Esophagus (tissue), 2 donors: Measurements from ENCODE around the gene FBXO21. TPM values are rescaled to one million over a fixed set of nuclear protein-coding genes. Genes with fewer than 3 reads are reported as not detected.

Experiments
- H3K27ac ChIP-seq, 2 donors: one replicate each; pipeline ENCODE4 v1.5.1; 2013; ENCODE audit warnings: low read depth in 2 of 2, mild to moderate bottlenecking in 2 of 2, inconsistent platforms in 1 of 2, low read length in 1 of 2, moderate library complexity in 1 of 2
- H3K27me3 ChIP-seq, 2 donors: one replicate each; pipeline ENCODE4 v1.6.1; 2013; ENCODE audit warnings: low read length in 2 of 2, control low read depth in 1 of 2, mild to moderate bottlenecking in 1 of 2; ENCODE audit not compliant: insufficient read depth in 2 of 2, control insufficient read depth in 1 of 2
- H3K36me3 ChIP-seq, 2 donors: one replicate each; pipeline ENCODE4 v1.6.1; 2013; ENCODE audit warnings: low read length in 1 of 2; ENCODE audit not compliant: control insufficient read depth in 2 of 2, insufficient read depth in 2 of 2
- H3K4me1 ChIP-seq, 2 donors: one replicate each; pipeline ENCODE4 v1.6.1; 2013; ENCODE audit warnings: low read length in 1 of 2; ENCODE audit not compliant: control insufficient read depth in 2 of 2, insufficient read depth in 2 of 2
- H3K4me3 ChIP-seq, 2 donors: one replicate each; pipeline ENCODE4 v1.5.1; 2013; ENCODE audit warnings: low read length in 2 of 2, mild to moderate bottlenecking in 2 of 2, low read depth in 1 of 2, moderate library complexity in 1 of 2
- H3K9me3 ChIP-seq, 2 donors: one replicate each; pipeline ENCODE4 v1.6.1; 2013; ENCODE audit warnings: mild to moderate bottlenecking in 2 of 2, low read depth in 1 of 2, low read length in 1 of 2, moderate library complexity in 1 of 2; ENCODE audit not compliant: control insufficient read depth in 2 of 2, insufficient read depth in 1 of 2
- WGBS, 2 donors: extraction: QIAGEN DNeasy Blood & Tissue Kit; methylation state at CpG; one replicate each; pipeline ENCODE4 v1.1.7; 2013; 5-methylcytosine and 5-hydroxymethylcytosine counted together
- polyA plus RNA-seq, 2 donors: library from polyadenylated mRNA; stranded (reverse); fragments of 200-250 nt; gene quantifications; one replicate each; pipeline ENCODE4 v1.2.3, GENCODE V29; 2013
- donor health status: healthy with polysubstance abuse.
- donor health status: Bipolar disorder and iron deficiency.

FBXO21 gene
- polyA plus RNA-seq, 2 donors = 4.4 to 9.1 TPM

DNA sequence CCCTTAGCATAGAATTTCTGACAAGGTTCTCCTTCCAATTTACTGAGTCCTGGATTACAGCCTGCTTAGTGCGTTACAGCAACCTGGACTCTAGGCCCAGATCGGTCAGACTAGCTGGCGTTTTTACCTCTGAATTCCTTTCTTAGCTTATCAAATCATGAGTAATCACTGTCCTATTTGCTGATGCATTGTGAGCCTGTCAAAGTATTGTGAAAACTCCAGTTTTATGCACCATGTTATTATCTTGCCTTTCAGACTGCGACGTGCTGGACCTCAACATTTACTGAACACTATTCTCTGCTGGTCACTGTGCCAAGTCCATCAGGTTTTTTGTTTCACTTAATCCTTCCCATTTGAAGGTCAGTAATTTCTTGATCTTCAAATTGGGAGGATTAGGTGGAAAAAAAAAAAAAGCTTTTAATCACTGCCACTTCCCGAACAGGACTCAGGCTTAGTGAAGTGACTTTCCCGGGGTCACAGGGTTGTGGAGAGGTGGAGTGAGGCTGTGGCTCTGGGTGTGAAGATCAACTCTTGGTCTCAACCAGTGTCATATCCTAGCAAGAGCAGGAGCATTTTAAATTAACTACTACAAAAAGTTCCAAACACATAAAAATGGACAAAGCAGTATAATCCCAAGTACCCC is 31.2 kb downstream of the FBXO21 start:
- H3K9me3 ChIP-seq = peaks cover 0 to 3% of the 10 kb centered on the region in 2 donors
- H3K4me1 ChIP-seq = no peaks in the 10 kb centered on the region

DNA sequence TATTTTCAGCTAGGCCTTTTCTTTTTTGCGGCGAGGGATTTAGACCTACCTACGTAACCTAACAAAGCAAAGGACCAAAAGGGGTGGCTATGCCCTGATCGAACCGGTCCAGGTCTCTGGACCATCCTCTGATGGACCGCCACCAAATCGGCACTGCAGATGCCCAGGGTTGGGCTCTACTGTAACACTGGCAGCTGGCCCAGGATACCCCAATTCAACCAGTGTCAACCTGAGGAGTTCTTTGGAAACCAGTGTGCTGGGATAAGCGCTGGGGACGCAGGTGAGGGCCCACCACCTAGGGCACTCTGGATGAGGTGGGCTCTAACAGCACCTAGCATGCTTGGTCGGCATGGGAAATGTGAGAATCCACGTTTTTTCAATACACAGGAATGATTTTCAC is 32.2 kb downstream of the FBXO21 start:
- H3K4me3 ChIP-seq = no peak overlapping the region
- 90 to 97% methylated on average over 11 of the region's 11 CpGs for WGBS, 2 donors
- H3K4me1 ChIP-seq = no peaks in the 10 kb centered on the region
- H3K27me3 ChIP-seq = no peaks in the 10 kb centered on the region
- H3K36me3 ChIP-seq = peaks cover 5 to 38% of the 10 kb centered on the region in 2 donors
- H3K27ac ChIP-seq = no peak overlapping the region
- peaks cover 0 to 3% of the 10 kb centered on the region in 2 donors for H3K9me3 ChIP-seq

More for the DNA sequence above, 31.2 kb downstream of the FBXO21 start:
- Histone ChIP-seq H3K36me3 (peaks cover 5 to 38% of the 10 kb centered on the region in 2 donors), H3K4me3 (no peak overlapping the region), H3K27me3 (no peaks in the 10 kb centered on the region), H3K27ac (no peak overlapping the region)
- 73 to 87% methylated on average over 7 of the region's 7 CpGs for WGBS, 2 donors

DNA sequence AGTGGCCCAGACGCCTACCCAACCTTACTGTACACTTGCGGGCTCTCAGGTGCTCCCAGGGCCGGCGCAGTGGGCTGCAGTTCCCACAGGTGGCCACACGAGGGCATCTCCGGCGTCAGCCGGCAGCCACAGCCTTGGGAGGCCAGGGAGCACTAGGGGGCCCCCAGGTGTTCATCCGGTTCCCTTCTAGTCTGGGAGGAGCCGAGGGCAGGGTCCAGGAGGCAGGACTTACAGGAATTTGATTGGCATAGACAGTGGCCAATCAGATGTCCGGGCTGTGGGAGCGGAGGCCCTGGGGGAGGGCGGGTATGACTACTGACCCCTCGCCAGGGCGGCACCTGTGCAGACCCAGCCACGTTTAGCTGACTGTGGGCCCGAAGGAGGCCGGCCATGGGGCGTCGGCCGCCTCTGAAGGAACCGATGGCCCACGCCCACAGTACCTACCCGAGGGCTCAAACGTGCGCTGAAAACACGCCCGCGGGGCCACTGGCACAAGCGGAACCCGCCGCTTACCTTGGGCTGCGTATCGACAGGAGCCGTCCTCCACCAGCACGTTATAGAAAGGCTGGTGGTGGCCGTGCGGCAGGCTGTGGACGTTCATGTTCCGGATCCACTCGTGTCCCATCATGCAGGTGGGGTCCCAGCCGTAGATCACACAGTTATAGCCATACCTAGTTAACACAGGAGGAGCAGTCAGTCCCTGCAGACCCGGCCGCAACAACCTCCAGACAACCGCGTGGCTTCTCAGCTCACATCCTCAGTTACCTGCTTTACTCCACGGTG is 34.8 kb downstream of the FBXO21 start:
- Histone ChIP-seq H3K27ac (no peak overlapping the region), H3K4me1 (no peaks in the 10 kb centered on the region), H3K4me3 (no peak overlapping the region), H3K9me3 (peaks cover 0 to 3% of the 10 kb centered on the region in 2 donors), H3K27me3 (no peaks in the 10 kb centered on the region), H3K36me3 (peaks cover 0 to 36% of the 10 kb centered on the region in 2 donors)
- WGBS, 2 donors = 81 to 85% methylated on average over 47 of the region's 47 CpGs

DNA sequence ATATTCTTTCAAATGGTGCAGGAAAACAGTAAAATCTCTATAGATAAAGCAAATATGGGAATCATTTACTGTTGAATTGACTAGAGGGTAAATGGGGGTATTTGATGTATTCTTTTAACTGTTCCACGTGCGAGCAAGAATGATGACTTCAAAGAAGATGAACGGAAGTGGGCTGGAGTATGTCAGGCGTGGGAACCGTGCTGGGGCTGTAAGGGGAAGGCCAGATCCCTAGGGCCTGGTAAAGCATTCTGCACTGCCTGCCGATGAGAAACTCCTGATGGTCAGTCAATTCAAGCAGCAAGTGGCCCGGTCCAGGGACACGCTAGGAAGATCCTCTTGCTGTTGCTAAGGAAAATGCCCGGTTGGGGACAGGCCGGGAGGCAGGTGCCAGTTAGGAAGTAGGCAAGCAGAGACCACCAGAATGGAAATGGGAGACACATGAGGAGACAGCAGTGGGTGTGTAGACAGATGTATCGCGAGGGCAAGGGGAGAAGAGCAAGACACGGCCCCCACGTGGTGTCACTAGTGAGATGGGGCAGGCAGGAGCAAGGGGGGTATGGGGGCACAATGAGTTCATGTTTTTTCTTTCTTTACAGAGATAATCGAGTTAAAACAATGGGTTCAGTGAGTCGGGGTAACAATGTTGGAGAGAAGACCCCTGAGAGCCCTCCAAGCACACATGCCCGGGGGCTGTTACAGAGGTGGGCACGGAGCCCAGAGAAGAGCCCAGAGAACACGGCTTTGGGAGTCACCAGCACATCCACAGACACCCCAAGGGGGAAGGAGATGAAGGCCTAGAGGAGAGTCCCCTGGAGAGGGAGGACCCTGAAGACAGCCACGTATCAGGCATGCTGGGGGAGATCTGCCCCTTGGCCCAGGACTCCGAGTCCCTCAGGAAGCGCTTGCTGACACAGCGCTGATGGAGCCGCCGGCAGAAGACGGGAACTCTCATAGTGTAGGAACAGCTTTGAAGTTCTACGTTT is 37.2 kb downstream of the FBXO21 start:
- WGBS, 2 donors = 86% methylated on average over 27 of the region's 27 CpGs
- Histone ChIP-seq H3K4me3 (no peak overlapping the region), H3K9me3 (peaks cover 0 to 3% of the 10 kb centered on the region in 2 donors), H3K4me1 (no peaks in the 10 kb centered on the region), H3K27me3 (no peaks in the 10 kb centered on the region), H3K36me3 (peaks cover 0 to 32% of the 10 kb centered on the region in 2 donors), H3K27ac (no peak overlapping the region)

DNA sequence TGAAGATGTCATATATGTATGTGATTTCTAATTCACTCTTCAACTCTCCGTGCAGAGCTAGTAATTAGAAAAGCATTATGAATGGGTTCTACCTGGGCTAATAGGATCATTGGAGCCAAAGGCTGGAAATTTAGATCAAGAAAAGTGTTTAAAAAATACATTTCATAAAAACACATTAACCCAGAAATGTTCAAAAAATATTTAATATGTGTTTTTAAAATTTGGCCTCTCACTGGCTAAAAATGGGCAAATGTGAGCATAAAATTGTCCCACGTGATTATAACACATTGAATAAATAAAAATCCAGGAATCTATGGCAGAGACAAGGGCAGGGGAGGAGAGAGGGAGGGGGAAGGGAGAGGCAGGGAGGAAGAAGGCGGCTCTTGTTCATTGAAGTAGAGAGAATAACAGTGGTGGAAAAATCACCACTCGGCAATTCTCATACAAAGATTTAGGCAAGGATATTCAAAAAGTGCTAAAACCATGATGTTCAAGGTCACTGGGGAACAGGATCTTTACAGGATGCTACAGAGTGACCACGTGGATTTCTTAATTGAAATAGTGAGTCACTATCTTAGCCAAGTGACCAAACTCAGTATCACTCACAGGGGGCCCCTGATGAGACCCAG is 38.8 kb downstream of the FBXO21 start:
- Histone ChIP-seq H3K4me1 (no peaks in the 10 kb centered on the region), H3K27ac (no peak overlapping the region), H3K4me3 (no peak overlapping the region), H3K36me3 (peaks cover 0 to 27% of the 10 kb centered on the region in 2 donors), H3K9me3 (peaks cover 0 to 3% of the 10 kb centered on the region in 2 donors), H3K27me3 (no peaks in the 10 kb centered on the region)
- 69 to 75% methylated on average over 5 of the region's 5 CpGs for WGBS, 2 donors

DNA sequence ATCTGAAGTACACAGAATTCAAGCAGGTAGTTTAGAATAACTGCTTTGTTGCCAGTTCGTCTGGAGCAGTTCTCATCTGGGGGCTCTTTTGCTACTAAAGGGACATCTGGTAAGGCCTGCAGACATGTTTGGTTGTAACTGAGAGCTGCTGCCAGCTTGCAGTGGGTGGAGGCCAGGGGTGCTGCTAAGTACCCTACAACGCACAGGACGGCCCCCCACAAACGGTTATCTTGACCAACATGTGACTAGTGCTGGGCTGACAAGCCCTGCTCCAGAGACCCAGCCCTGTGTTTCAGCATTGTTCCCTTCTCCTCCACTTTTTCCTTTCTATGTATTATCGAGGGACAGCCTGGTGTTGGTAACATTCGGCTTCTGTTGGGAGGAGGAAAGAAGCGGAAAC is 40.8 kb downstream of the FBXO21 start:
- Histone ChIP-seq H3K4me3 (no peak overlapping the region), H3K27ac (no peak overlapping the region), H3K9me3 (no peaks in the 10 kb centered on the region), H3K4me1 (no peaks in the 10 kb centered on the region), H3K27me3 (no peaks in the 10 kb centered on the region), H3K36me3 (peaks cover 0 to 24% of the 10 kb centered on the region in 2 donors)
- 89% methylated on average over 7 of the region's 7 CpGs for WGBS, 2 donors

DNA sequence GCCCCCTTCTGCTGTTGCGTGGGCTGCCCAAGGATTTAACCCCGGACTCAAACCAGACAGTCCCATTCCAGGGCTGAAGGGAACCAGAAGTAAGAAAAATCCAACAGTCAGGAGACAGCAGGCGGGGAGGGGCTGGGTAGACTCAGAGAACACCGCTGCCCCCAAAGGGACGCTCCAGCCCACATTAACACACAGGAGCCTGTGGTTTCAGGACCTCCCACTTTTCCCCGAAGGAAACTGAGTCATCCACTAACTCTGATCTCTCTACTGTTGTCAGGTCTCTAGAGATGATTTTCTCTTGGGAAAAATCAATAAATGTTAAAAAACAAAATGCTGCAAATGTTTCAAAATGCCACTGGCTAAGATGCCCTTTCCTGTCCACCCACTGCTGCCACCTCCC is 41.6 kb downstream of the FBXO21 start:
- Histone ChIP-seq H3K36me3 (peaks cover 0 to 24% of the 10 kb centered on the region in 2 donors), H3K4me1 (no peaks in the 10 kb centered on the region), H3K9me3 (no peaks in the 10 kb centered on the region), H3K4me3 (no peak overlapping the region), H3K27me3 (no peaks in the 10 kb centered on the region), H3K27ac (no peak overlapping the region)
- WGBS, 2 donors = 87 to 91% methylated on average over 6 of the region's 6 CpGs

DNA sequence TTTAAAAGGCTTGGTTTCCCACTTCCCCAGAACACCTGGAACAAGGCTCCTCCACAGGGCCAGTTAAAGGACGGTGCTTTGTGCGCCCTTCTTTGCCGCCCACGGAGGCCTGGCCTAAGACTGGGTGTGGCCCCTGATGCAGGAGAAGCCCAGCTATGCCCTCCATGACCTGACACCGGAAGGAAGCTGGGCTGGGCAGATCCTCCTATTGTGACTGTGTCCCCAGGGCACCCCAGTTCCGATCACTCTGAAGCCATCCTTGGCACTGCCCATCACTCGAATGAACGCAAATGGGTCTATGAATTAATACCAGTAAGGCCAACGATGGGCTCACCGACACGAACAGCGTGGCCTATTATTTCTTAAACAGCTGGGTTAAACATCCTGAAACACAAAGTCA is 42.6 kb downstream of the FBXO21 start:
- 80 to 83% methylated on average over 12 of the region's 12 CpGs for WGBS, 2 donors
- Histone ChIP-seq H3K27ac (no peak overlapping the region), H3K4me3 (no peak overlapping the region), H3K9me3 (no peaks in the 10 kb centered on the region), H3K27me3 (no peaks in the 10 kb centered on the region), H3K4me1 (no peaks in the 10 kb centered on the region), H3K36me3 (peaks cover 0 to 20% of the 10 kb centered on the region in 2 donors)
